GM12872 (cell line): Measurements from ENCODE around the gene CIT.

Experiments used
- TF ChIP-seq, protein P1 (sequence below): IDR thresholded peaks from 3 replicates; pipeline ENCODE4 v1.5.1; 2011; ENCODE audit warnings: low read depth, mild to moderate bottlenecking, low read length, moderate library complexity; ENCODE audit not compliant: insufficient read depth

The CIT gene

GRCh38 chr12:119797090-119797489 lies 80.0 kb downstream of the CIT start:
- TF ChIP-seq, protein P1, sequence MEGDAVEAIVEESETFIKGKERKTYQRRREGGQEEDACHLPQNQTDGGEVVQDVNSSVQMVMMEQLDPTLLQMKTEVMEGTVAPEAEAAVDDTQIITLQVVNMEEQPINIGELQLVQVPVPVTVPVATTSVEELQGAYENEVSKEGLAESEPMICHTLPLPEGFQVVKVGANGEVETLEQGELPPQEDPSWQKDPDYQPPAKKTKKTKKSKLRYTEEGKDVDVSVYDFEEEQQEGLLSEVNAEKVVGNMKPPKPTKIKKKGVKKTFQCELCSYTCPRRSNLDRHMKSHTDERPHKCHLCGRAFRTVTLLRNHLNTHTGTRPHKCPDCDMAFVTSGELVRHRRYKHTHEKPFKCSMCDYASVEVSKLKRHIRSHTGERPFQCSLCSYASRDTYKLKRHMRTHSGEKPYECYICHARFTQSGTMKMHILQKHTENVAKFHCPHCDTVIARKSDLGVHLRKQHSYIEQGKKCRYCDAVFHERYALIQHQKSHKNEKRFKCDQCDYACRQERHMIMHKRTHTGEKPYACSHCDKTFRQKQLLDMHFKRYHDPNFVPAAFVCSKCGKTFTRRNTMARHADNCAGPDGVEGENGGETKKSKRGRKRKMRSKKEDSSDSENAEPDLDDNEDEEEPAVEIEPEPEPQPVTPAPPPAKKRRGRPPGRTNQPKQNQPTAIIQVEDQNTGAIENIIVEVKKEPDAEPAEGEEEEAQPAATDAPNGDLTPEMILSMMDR, result no peak

- TF ChIP-seq, protein P1, result no peak
These were observed 80.8 kb downstream of the CIT start for GRCh38 chr12:119796292-119796691.

- TF ChIP-seq, protein P1, result no peak
These were observed 85.7 kb downstream of the CIT start for GRCh38 chr12:119791453-119791852.

DNA sequence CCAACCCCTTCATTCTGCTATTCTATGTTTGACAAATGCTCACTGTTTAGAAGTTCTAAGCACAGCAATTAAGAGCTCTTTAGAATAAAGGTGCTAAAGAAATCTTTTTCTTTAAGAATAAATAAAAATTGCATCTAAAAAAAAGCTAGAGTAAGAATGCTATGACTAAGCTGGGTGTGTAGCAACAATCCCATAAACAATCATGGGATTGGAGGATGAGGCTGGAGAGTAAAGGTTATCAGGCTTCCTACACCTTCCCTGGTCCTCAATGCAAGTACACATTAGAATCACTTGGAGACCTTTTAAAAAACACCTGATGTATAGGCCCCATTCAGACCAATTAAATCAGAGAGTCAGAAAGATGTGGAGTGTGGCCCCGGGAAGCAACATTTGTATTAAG lies 88.3 kb downstream of the CIT start:
- TF ChIP-seq, protein P1, result no peak

DNA sequence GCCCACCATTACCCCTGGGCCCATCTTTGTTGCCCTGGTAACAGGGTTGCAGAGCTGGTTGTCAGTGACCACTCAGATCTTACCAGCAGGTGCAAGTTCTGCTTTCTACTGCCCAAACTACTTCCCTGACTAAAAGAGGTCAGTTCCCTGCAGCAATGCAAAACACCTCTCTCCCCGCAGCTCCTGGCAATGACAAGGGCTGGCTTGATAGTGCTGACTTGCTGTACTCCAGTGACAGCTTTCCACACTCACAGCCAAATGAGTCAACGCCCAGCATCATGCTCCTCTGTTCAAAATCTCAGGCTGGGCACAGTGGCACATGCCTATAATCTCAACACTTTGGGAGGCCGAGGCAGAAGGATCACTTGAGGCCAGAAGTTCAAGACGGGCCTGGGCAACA lies 90.6 kb downstream of the CIT start:
- TF ChIP-seq, protein P1, result no peak

DNA sequence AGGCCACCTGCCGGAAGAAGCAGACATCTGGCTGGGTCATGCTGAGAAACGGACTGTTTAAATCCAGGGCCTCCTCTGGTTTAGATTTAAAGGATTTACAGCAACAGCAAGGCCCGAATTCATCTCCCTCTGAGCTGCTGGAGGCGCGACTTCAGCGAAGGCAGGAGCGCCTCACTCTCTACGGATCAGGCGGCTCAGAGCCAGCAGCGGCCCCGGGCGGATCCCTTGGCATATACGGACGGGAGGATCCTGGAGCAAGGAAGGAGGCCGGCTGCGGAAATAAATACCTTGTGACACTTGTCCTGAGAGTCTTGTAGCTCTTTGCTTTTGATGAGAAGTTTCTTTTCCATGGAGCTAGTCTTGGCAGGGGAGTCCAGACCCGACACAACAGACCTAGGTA lies 92.4 kb downstream of the CIT start:
- TF ChIP-seq, protein P1, result no peak

DNA sequence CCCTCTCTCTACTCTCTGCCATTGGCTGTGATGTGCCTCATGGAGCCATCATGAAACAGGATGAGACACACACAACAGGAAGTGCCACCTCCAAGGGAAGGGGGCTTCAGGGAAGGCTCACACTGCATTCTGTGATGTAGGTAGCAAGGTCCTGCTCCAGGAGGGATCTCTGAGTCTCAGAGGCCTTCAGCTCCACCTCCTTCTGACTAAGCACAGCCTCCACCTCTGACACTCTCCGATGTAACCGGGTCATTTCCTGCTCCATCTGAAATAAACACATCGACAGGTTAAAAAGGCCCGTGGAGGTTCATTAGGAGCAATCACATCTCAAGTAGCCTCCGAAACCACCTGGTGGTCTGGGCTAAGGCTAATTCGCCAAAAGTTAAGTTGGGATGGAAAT lies 93.3 kb downstream of the CIT start:
- TF ChIP-seq, protein P1, result no peak

- TF ChIP-seq, protein P1, result no peak
These were observed 95.3 kb downstream of the CIT start for GRCh38 chr12:119781804-119782203.
